PFSK-1 (cell line): ENCODE results near the gene TBXAS1.

Source experiments
- FOXP2 ChIP-seq: optimal IDR thresholded peaks from 2 replicates; pipeline ENCODE3; 2011; ENCODE audit warnings: borderline replicate concordance, control low read depth, inconsistent platforms; ENCODE audit not compliant: insufficient read depth; ENCODE audit errors: extremely low read length, extremely low read depth
- POLR2AphosphoS5 ChIP-seq: IDR thresholded peaks from 2 replicates; pipeline ENCODE4 v1.6.1; 2012; ENCODE audit warnings: low read depth, mild to moderate bottlenecking, control low read depth, low read length, moderate library complexity
- SIN3A ChIP-seq: IDR thresholded peaks from 2 replicates; pipeline ENCODE4 v1.6.1; 2012; ENCODE audit warnings: mild to moderate bottlenecking, low read length, moderate library complexity, borderline replicate concordance; ENCODE audit not compliant: insufficient read depth
- TAF1 ChIP-seq: IDR thresholded peaks from 2 replicates; pipeline ENCODE4 v1.6.1; 2012; ENCODE audit warnings: low read length, control low read depth, borderline replicate concordance; ENCODE audit not compliant: insufficient read depth
- TF ChIP-seq, protein P1 (sequence below), 2 experiments: IDR thresholded peaks; 2 replicates each; pipeline versions ENCODE4 v1.6.1 to v1.8.0; 2011 to 2012; ENCODE audit warnings: low read depth in 2 of 2, low read length in 2 of 2, control low read depth in 1 of 2, inconsistent platforms in 1 of 2, mild to moderate bottlenecking in 1 of 2, moderate library complexity in 1 of 2; ENCODE audit not compliant: insufficient read depth in 1 of 2

The TBXAS1 gene

GRCh38 chr7:140019172-140019571, 190.1 kb downstream of the TBXAS1 start:
- TF ChIP-seq FOXP2 = no peak
- no peak for TF ChIP-seq SIN3A
- TF ChIP-seq, protein P1, sequence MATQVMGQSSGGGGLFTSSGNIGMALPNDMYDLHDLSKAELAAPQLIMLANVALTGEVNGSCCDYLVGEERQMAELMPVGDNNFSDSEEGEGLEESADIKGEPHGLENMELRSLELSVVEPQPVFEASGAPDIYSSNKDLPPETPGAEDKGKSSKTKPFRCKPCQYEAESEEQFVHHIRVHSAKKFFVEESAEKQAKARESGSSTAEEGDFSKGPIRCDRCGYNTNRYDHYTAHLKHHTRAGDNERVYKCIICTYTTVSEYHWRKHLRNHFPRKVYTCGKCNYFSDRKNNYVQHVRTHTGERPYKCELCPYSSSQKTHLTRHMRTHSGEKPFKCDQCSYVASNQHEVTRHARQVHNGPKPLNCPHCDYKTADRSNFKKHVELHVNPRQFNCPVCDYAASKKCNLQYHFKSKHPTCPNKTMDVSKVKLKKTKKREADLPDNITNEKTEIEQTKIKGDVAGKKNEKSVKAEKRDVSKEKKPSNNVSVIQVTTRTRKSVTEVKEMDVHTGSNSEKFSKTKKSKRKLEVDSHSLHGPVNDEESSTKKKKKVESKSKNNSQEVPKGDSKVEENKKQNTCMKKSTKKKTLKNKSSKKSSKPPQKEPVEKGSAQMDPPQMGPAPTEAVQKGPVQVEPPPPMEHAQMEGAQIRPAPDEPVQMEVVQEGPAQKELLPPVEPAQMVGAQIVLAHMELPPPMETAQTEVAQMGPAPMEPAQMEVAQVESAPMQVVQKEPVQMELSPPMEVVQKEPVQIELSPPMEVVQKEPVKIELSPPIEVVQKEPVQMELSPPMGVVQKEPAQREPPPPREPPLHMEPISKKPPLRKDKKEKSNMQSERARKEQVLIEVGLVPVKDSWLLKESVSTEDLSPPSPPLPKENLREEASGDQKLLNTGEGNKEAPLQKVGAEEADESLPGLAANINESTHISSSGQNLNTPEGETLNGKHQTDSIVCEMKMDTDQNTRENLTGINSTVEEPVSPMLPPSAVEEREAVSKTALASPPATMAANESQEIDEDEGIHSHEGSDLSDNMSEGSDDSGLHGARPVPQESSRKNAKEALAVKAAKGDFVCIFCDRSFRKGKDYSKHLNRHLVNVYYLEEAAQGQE (IDR thresholded peaks at IDR 0.05; ENCODE audit: insufficient read depth in 1 of 2, low read depth in 2 of 2, low read length in 2 of 2) = no peak
- no peak for TF ChIP-seq POLR2AphosphoS5
- no peak for TF ChIP-seq TAF1

DNA sequence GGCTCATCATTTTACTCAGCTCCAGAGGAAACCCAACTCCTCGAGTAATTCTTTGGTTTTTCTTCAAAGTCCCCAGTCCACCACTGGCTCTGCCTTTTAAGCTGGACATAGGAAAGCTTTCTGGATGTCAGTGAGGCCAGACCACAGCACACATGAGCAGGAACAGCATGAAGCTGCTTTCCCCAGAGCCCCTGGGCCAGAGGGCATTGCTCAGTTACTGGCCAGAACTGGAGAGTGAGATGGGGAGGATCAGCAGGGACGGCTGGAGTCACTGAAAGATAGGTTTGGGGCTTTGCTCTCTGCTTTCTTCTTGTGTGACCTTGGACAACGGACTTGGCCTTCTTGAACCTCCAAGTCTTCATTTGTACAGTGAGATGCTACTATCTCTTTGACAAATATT, 190.5 kb downstream of the TBXAS1 start:
- TF ChIP-seq, protein P1 (IDR thresholded peaks at IDR 0.05; ENCODE audit: insufficient read depth in 1 of 2, low read depth in 2 of 2, low read length in 2 of 2) = no peak
- no peak for TF ChIP-seq TAF1
- no peak for TF ChIP-seq FOXP2
- TF ChIP-seq POLR2AphosphoS5 = no peak
- TF ChIP-seq SIN3A = no peak

DNA sequence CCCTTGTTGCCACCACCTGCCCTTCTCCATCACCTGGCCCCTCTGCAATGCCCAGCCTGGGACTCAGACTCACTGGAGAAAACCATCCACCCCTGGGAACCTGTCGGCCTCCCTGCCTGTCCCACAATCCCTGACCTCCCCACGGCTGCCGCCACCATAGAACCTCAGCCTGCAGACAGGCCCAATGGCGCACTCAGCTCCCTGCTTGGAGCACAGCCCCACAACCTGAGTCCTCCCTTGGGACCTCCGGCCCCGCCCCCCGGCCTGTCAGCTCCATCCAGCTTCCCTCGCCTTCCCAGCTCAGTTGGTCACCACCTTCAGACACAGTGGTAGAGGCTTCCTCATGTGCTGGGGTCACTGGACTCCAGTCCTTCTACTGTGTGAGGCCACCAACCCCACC, 192.5 kb downstream of the TBXAS1 start:
- TF ChIP-seq POLR2AphosphoS5 = no peak
- TF ChIP-seq, protein P1 (IDR thresholded peaks at IDR 0.05; ENCODE audit: insufficient read depth in 1 of 2, low read depth in 2 of 2, low read length in 2 of 2) = no peak
- TF ChIP-seq SIN3A = no peak
- no peak for TF ChIP-seq TAF1
- no peak for TF ChIP-seq FOXP2

DNA sequence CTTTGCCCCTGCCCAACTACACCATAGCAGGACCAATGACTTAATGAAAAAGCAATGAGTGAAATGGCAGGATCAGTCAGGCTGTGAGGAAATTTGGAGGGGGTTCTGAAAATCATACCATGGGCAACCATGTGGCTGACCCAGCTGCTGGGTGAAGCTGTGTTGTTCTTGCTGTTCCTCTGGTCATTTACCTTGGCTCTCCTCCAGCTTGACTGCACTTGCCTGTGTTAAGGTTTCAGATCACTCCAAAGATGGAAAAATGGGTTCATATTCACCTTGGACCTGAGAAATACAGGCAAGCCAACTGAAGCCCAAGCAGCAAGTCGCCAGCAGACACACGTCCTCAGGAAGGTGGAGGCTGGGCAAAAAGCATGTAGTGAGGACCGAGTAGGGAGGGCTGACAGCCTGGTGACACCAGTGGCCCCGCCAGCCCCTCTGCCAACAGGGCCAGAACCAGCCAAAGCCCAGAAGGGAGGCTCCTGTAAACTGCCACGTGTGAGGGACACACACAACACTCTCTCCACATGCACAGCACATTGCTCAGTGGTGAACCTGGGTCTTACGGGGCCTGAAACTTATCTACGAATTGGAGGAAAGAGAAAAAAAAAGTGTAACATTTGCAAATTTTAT, 193.6 kb downstream of the TBXAS1 start:
- TF ChIP-seq, protein P1 (IDR thresholded peaks at IDR 0.05; ENCODE audit: insufficient read depth in 1 of 2, low read depth in 2 of 2, low read length in 2 of 2) = no peak
- no peak for TF ChIP-seq SIN3A
- TF ChIP-seq FOXP2 = no peak
- TF ChIP-seq POLR2AphosphoS5 = no peak
- no peak for TF ChIP-seq TAF1

DNA sequence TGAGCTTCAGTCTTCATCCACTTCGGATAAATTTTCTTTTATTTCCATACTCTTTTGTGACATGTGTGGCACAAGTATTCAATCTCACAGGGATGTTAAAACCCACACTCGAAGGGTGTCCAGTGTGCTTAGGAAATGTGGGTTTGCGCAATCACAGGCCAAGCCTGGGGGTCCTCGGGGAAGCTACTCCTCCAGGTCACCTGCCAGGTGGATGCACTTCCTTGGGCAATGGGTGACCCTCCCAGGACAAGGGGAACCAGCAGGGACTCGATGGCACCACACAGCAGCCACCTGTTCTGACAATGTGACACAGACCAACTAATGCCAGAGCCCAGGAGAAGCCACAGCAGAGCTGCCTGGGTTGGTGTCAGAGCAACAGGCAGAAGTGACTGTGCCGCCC, 194.7 kb downstream of the TBXAS1 start:
- TF ChIP-seq SIN3A (no peak), TAF1 (no peak), POLR2AphosphoS5 (no peak), FOXP2 (no peak)
- TF ChIP-seq, protein P1 (IDR thresholded peaks at IDR 0.05; ENCODE audit: insufficient read depth in 1 of 2, low read depth in 2 of 2, low read length in 2 of 2) = no peak
